Spleen (tissue), 11 donors: ENCODE results near the gene PPP2R3A. TPM values are rescaled to one million over a fixed set of nuclear protein-coding genes. Genes with fewer than 3 reads are reported as not detected.

Experiments
- DNase-seq: peaks from one replicate; pipeline ENCODE4 v3.0.0-alpha.2; 2020
- H3K27ac ChIP-seq, 8 donors: fragments of 200-600 bp; sonication (generic) in 7 of 8; 1 replicate in 4 of 8; 2 replicates in 4 of 8; pipeline versions ENCODE4 v1.5.0 to v1.8.0; 2016 to 2021; ENCODE audit warnings: inconsistent platforms in 4 of 8, mild to moderate bottlenecking in 4 of 8, moderate library complexity in 1 of 8
- H3K27me3 ChIP-seq, 7 donors: fragments of 200-600 bp; sonication (generic) in 6 of 7; replicated peaks in 1 of 7; 1 replicate in 4 of 7; 2 replicates in 3 of 7; pipeline versions ENCODE4 v1.5.0 to v1.8.0; 2016 to 2021; ENCODE audit warnings: inconsistent platforms in 3 of 7, mild to moderate bottlenecking in 1 of 7
- H3K36me3 ChIP-seq, 6 donors: fragments of 200-600 bp; sonication (generic) in 5 of 6; 1 replicate in 4 of 6; 2 replicates in 2 of 6; pipeline versions ENCODE4 v1.5.0 to v1.8.0; 2016 to 2021; ENCODE audit warnings: inconsistent platforms in 2 of 6
- H3K4me1 ChIP-seq, 6 donors: fragments of 200-600 bp; sonication (generic) in 5 of 6; 1 replicate in 3 of 6; 2 replicates in 3 of 6; pipeline versions ENCODE4 v1.5.0 to v1.8.0; 2016 to 2021; ENCODE audit warnings: inconsistent platforms in 3 of 6
- H3K4me3 ChIP-seq, 8 donors: fragments of 200-600 bp; sonication (generic) in 7 of 8; 1 replicate in 4 of 8; 2 replicates in 4 of 8; pipeline versions ENCODE4 v1.5.0 to v1.8.0; 2016 to 2021; ENCODE audit warnings: inconsistent platforms in 4 of 8, mild to moderate bottlenecking in 4 of 8, moderate library complexity in 2 of 8
- H3K9me3 ChIP-seq, 8 donors: fragments of 200-600 bp; sonication (generic) in 7 of 8; 1 replicate in 4 of 8; 2 replicates in 4 of 8; pipeline versions ENCODE4 v1.5.0 to v1.8.0; 2016 to 2021; ENCODE audit warnings: inconsistent platforms in 4 of 8
- POLR2A ChIP-seq, 3 donors: fragments of 450-650 bp; IDR thresholded peaks; one replicate each; pipeline ENCODE4 v1.5.1; 2017; ENCODE audit warnings: antibody characterized with exemption in 3 of 3, mild to moderate bottlenecking in 1 of 3
- POLR2AphosphoS5 ChIP-seq, 3 donors: sonication (generic); formaldehyde crosslinking; IDR thresholded peaks; one replicate each; pipeline ENCODE4 v1.5.1; 2017; ENCODE audit warnings: antibody characterized with exemption in 3 of 3
- WGBS, 5 donors: extraction: QIAGEN DNeasy Blood & Tissue Kit in 3 of 5; methylation state at CpG; one replicate each; pipeline versions ENCODE4 v1.1.5 to v1.1.7; 2013 to 2018; 5-methylcytosine and 5-hydroxymethylcytosine counted together
- intact Hi-C: fragments of 100-400 bp; cut with DNase I; formaldehyde crosslinking; loops from one replicate; pipeline ENCODE4 v1.15.0; 2023; ENCODE audit warnings: low total_unique reads
- polyA plus RNA-seq, 3 donors: library from polyadenylated mRNA; stranded (reverse); fragments of 200-250 nt; gene quantifications; one replicate each; pipeline ENCODE4 v1.2.1, GENCODE V29; 2013
- total RNA-seq, 7 donors: library from RNA; depleted of rRNA in 3 of 7; stranded (reverse); fragments of >200 nt in 3 of 7; fragmentation: NEBNext Ultra II Directional in 4 of 7; extraction: Animal tissue kit (Norgen Biotek cat#: 25700) in 4 of 7; gene quantifications; one replicate each; pipeline versions ENCODE4 v1.1.0 to v1.2.1, GENCODE V29; 2016 to 2021
- TF ChIP-seq, protein P1 (sequence below), 11 experiments: fragments of 200-600 bp in 7 of 11; fragments of 450-650 bp in 4 of 11; sonication (generic) in 4 of 11; IDR thresholded peaks in 8 of 11; conservative IDR thresholded peaks in 3 of 11; 1 replicate in 7 of 11; 2 replicates in 4 of 11; pipeline versions ENCODE4 v1.4.0 to v1.8.0; 2016 to 2021; ENCODE audit warnings: antibody characterized with exemption in 11 of 11, inconsistent platforms in 4 of 11, mild to moderate bottlenecking in 1 of 11
- donor health status: healthy with polysubstance abuse.
- donor health status: DM: no; HTN: no; CAD: no; lungs with moderate emphysema.
- donor health status: DM: no; HTN: no; CAD: no.
- donor health status: Bipolar disorder and iron deficiency.
- donor health status: healthy.
- donor health status: DM: no; HTN: no; CAD: no.
- donor health status: DM: yes; HTN: yes; CAD: no.

PPP2R3A gene
- total and polyA plus RNA-seq, 10 donors: 0.24 to 5.9 (median 3.1) TPM

DNA sequence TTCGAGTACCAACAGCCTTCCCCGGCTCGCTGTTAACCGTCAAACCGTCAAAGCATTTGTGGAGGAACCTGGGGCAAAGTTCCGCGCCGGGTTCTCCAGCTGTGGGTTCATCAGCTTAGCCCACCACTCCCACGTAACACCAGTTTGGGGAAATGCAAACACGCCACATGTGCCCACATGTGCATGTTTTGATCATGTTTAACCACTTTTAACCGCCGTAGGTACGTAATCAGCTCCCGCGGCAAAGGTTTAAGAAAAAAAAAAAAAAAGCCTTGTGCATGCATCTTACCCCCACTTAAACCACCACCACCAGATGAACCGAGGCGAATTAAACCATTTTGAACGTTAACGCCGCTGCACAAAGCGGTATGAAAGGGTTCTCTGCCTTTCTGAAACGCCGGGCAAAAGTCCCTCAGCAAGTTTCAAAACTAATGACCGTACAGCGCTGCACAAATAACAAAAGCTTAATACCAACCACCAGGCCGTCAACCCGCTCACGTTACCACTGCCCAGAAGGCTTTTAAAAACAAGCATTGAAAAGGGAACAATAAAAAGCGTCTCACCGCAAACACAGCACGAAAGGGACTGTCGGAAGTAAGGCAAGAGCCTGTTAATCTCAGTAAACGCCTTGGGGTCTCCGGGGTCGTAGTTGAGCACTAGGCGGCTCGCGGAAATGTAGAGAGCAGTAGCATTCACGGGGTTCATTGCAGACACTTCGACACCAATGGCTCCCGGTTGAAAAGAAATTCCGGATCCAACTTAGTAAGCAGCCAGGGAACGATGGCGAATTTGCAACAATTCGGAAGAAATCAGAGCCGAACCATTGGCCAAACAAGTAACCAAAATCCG is 229.1 kb downstream of the PPP2R3A start:
- whole genome bisulfite sequencing, 5 donors: 0 to 1% (median 0%) methylated on average over 47 of the region's 47 CpGs
- DNase-seq: peak; percentile 87
- H3K4me1 ChIP-seq: peaks cover 40 to 67% (median 49%) of the 10 kb centered on the region in 6 donors
- H3K27me3 ChIP-seq: no peaks in the 10 kb centered on the region
- H3K4me3 ChIP-seq: peak overlapping the region; percentile 90 to 97 (median 94)
- intact Hi-C loops: loop anchor here (10.0 kb wide), 2 partner anchors 50 to 560 kb away; partner anchors contain the start of gene STAG1
- H3K9me3 ChIP-seq: no peaks in the 10 kb centered on the region
- TF ChIP-seq, protein P1, sequence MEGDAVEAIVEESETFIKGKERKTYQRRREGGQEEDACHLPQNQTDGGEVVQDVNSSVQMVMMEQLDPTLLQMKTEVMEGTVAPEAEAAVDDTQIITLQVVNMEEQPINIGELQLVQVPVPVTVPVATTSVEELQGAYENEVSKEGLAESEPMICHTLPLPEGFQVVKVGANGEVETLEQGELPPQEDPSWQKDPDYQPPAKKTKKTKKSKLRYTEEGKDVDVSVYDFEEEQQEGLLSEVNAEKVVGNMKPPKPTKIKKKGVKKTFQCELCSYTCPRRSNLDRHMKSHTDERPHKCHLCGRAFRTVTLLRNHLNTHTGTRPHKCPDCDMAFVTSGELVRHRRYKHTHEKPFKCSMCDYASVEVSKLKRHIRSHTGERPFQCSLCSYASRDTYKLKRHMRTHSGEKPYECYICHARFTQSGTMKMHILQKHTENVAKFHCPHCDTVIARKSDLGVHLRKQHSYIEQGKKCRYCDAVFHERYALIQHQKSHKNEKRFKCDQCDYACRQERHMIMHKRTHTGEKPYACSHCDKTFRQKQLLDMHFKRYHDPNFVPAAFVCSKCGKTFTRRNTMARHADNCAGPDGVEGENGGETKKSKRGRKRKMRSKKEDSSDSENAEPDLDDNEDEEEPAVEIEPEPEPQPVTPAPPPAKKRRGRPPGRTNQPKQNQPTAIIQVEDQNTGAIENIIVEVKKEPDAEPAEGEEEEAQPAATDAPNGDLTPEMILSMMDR (IDR thresholded peaks at IDR 0.05 in 8 of 11, conservative IDR thresholded peaks at IDR 0.05 in 3 of 11): no peak
- TF ChIP-seq POLR2A (IDR thresholded peaks at IDR 0.05): no peak
- peak in 2 of 3 donors; percentile 32 to 58 for TF ChIP-seq POLR2AphosphoS5 (IDR thresholded peaks at IDR 0.05)
- H3K36me3 ChIP-seq: no peaks in the 10 kb centered on the region
- H3K27ac ChIP-seq: peak overlapping the region; percentile 98 to 100 (median 100)

- peak; percentile 97 for DNase-seq
- intact Hi-C loops: loop anchor here (10.0 kb wide), 2 partner anchors 49 to 559 kb away; partner anchors contain the start of gene STAG1
- 0 to 1% (median 0%) methylated on average over 28 to 103 of the region's 103 CpGs for WGBS, 5 donors
Observed at GRCh38 chr3:136195258-136196063, 229.9 kb downstream of the PPP2R3A start.

GRCh38 chr3:136196064-136196400 is 230.5 kb downstream of the PPP2R3A start, which contains the start of gene MSL2:
Gene MSL2 (minus strand): TSS chr3:136196335. CDS start chr3:136195113, 1,222 bp downstream.
- H3K4me1 ChIP-seq: peaks cover 28 to 53% (median 35%) of the 10 kb centered on the region in 6 donors
- H3K36me3 ChIP-seq: no peaks in the 10 kb centered on the region
- peak within 1 kb of the TSS; percentile 90 to 97 (median 94) for H3K4me3 ChIP-seq
- no peaks in the 10 kb centered on the region for H3K9me3 ChIP-seq
- peak within 1 kb of the TSS; percentile 98 to 100 (median 100) for H3K27ac ChIP-seq
- no peak for DNase-seq
- no peaks in the 10 kb centered on the region for H3K27me3 ChIP-seq
- intact Hi-C loops: loop anchor here (10.0 kb wide), 2 partner anchors 49 to 559 kb away; partner anchors contain the start of gene STAG1
- WGBS, 5 donors: 0 to 1% (median 0%) methylated on average over 25 to 37 of the region's 37 CpGs
- TF ChIP-seq, protein P1 (IDR thresholded peaks at IDR 0.05 in 8 of 11, conservative IDR thresholded peaks at IDR 0.05 in 3 of 11): peak in 2 of 11 experiments; percentile 6 to 19
- peak; percentile 19 to 81 (median 54) for TF ChIP-seq POLR2A (IDR thresholded peaks at IDR 0.05)
- TF ChIP-seq POLR2AphosphoS5 (IDR thresholded peaks at IDR 0.05): peak in 1 of 3 donors; percentile 86

More at GRCh38 chr3:136195258-136196063, 229.9 kb downstream of the PPP2R3A start:
- no peaks in the 10 kb centered on the region for H3K9me3 ChIP-seq
- peak overlapping the region; percentile 98 to 100 (median 100) for H3K27ac ChIP-seq
- H3K36me3 ChIP-seq: no peaks in the 10 kb centered on the region
- no peaks in the 10 kb centered on the region for H3K27me3 ChIP-seq
- TF ChIP-seq POLR2AphosphoS5 (IDR thresholded peaks at IDR 0.05) (peak in 2 of 3 donors; percentile 0 to 70), POLR2A (IDR thresholded peaks at IDR 0.05) (no peak)
- H3K4me1 ChIP-seq: peaks cover 33 to 58% (median 41%) of the 10 kb centered on the region in 6 donors
- peak overlapping the region; percentile 90 to 97 (median 94) for H3K4me3 ChIP-seq

DNA sequence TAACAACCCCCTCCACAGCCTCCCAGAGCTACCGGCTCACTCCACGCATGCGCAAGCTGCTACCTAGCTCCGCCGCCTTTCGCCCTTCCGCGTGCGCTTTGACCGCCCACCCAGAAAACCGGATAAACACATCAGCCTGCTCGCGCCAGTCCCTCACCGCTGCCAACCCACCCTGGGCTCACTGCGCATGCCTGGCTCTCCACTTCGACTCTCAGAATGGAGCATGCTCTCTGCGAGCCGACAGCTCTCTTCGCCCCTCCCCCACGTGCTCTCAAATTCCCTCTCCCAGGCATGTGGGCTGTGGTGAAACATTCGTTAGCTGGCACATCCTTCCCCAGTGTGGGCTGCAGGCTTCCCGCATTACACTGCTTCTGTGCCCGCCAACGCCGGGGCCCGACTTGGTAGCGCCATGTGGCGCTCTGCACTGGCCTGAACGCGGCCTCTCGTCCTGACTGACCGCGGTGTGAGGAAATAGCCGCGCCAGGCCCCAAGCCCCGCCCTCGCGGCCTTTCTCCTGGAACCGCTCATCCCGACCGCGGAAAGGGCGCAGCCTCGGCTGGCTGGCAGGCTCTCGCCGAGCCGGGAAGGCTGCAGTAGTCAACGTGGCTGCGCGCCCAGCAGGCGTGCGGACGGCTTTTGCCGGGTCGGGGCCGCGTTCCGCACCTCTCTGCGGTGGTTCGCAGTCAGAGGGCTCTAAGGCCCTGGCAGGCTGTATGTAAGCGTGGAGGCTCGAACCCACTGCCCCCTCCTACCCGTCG is 231.1 kb downstream of the PPP2R3A start:
- Histone ChIP-seq H3K4me1 (peaks cover 23 to 47% (median 30%) of the 10 kb centered on the region in 6 donors), H3K36me3 (no peaks in the 10 kb centered on the region), H3K27ac (peak overlapping the region; percentile 98 to 100 (median 100)), H3K4me3 (peak overlapping the region; percentile 90 to 97 (median 94)), H3K9me3 (no peaks in the 10 kb centered on the region), H3K27me3 (no peaks in the 10 kb centered on the region)
- peak; percentile 99 for DNase-seq
- TF ChIP-seq, protein P1 (IDR thresholded peaks at IDR 0.05 in 8 of 11, conservative IDR thresholded peaks at IDR 0.05 in 3 of 11): peak in 2 of 11 experiments; percentile 2 to 9
- TF ChIP-seq POLR2A (IDR thresholded peaks at IDR 0.05): peak in 2 of 3 donors; percentile 39 to 54
- peak; percentile 90 to 95 (median 94) for TF ChIP-seq POLR2AphosphoS5 (IDR thresholded peaks at IDR 0.05)
- 0 to 1% (median 0%) methylated on average over 42 to 64 of the region's 64 CpGs for WGBS, 5 donors
- intact Hi-C loops: loop anchor here (10.0 kb wide), 2 partner anchors 48 to 558 kb away; partner anchors contain the start of gene STAG1
